Osteocyte (in vitro differentiated cells): ENCODE data around the gene ABHD17C. TPM values are rescaled to one million over a fixed set of nuclear protein-coding genes. Genes with fewer than 3 reads are reported as not detected.

ENCODE experiments used
- DNase-seq: peaks from one replicate; pipeline ENCODE4 v3.0.0; 2021; ENCODE audit warnings: mixed read lengths; ENCODE audit not compliant: unreplicated experiment; ENCODE audit errors: extremely low spot score
- H3K27ac Mint-ChIP-seq: one replicate; pipeline ENCODE4 v1.8.0; 2021; ENCODE audit warnings: mild to moderate bottlenecking, mixed read lengths; ENCODE audit not compliant: unreplicated experiment
- H3K27me3 Mint-ChIP-seq: one replicate; pipeline ENCODE4 v1.8.0; 2021; ENCODE audit warnings: mixed read lengths; ENCODE audit not compliant: unreplicated experiment
- H3K36me3 Mint-ChIP-seq: one replicate; pipeline ENCODE4 v1.8.0; 2021; ENCODE audit warnings: mixed read lengths; ENCODE audit not compliant: unreplicated experiment
- H3K4me1 Mint-ChIP-seq: one replicate; pipeline ENCODE4 v1.8.0; 2021; ENCODE audit warnings: mixed read lengths; ENCODE audit not compliant: unreplicated experiment
- H3K4me3 Mint-ChIP-seq: one replicate; pipeline ENCODE4 v1.8.0; 2021; ENCODE audit warnings: mild to moderate bottlenecking, moderate library complexity, mixed read lengths; ENCODE audit not compliant: unreplicated experiment
- H3K9me3 Mint-ChIP-seq: one replicate; pipeline ENCODE4 v1.8.0; 2021; ENCODE audit warnings: mixed read lengths; ENCODE audit not compliant: unreplicated experiment
- CTCF ChIP-seq: fragments of 200-600 bp; sonication (generic); IDR thresholded peaks from 2 replicates; pipeline ENCODE4 v1.5.0; 2021; ENCODE audit warnings: antibody characterized with exemption, mild to moderate bottlenecking, moderate library complexity
- total RNA-seq: library from RNA; stranded (reverse); gene quantifications from 2 replicates; pipeline ENCODE4 v1.2.1, GENCODE V29; 2021

ABHD17C gene
- total RNA-seq, 1 donor from 2014 or later: 14.4 TPM

GRCh38 chr15:80803580-80804525, 108.7 kb downstream of the ABHD17C start:
- no peak for DNase-seq
- H3K27me3 Mint-ChIP-seq: no peaks in the 10 kb centered on the region
- H3K9me3 Mint-ChIP-seq: no peaks in the 10 kb centered on the region
- no peak overlapping the region for H3K4me3 Mint-ChIP-seq
- no peak for TF ChIP-seq CTCF
- H3K4me1 Mint-ChIP-seq: peaks cover 9% of the 10 kb centered on the region
- H3K27ac Mint-ChIP-seq: no peak overlapping the region
- H3K36me3 Mint-ChIP-seq: peaks cover 75% of the 10 kb centered on the region

GRCh38 chr15:80804970-80805495, 109.9 kb downstream of the ABHD17C start:
- Mint-ChIP-seq H3K4me1 (peaks cover 9% of the 10 kb centered on the region), H3K9me3 (no peaks in the 10 kb centered on the region), H3K4me3 (no peak overlapping the region), H3K27me3 (no peaks in the 10 kb centered on the region), H3K36me3 (peaks cover 80% of the 10 kb centered on the region), H3K27ac (no peak overlapping the region)
- TF ChIP-seq CTCF: no peak
- no peak for DNase-seq

Other genes starting within 250 kb of the ABHD17C start
- gene CEMIP, start 84.1 kb downstream of the ABHD17C start, total RNA-seq: 445 and 457 TPM in 2 replicates